Measurements from ENCODE around the gene ADGRA1.

- TF ChIP-seq EZH2 (IDR thresholded peaks at IDR 0.05; ENCODE audit: borderline replicate concordance, low read length), result no peak
- TF ChIP-seq, protein P1, sequence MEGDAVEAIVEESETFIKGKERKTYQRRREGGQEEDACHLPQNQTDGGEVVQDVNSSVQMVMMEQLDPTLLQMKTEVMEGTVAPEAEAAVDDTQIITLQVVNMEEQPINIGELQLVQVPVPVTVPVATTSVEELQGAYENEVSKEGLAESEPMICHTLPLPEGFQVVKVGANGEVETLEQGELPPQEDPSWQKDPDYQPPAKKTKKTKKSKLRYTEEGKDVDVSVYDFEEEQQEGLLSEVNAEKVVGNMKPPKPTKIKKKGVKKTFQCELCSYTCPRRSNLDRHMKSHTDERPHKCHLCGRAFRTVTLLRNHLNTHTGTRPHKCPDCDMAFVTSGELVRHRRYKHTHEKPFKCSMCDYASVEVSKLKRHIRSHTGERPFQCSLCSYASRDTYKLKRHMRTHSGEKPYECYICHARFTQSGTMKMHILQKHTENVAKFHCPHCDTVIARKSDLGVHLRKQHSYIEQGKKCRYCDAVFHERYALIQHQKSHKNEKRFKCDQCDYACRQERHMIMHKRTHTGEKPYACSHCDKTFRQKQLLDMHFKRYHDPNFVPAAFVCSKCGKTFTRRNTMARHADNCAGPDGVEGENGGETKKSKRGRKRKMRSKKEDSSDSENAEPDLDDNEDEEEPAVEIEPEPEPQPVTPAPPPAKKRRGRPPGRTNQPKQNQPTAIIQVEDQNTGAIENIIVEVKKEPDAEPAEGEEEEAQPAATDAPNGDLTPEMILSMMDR (IDR thresholded peaks at IDR 0.05; ENCODE audit: low read length), result no peak
Measured at GRCh38 chr10:133158437-133158755, 70.7 kb downstream of the ADGRA1 start.

Data from OCI-LY1 (cell line).